HG03066 (cell line): ENCODE results near the gene ARHGAP26.

Source experiments
- ATAC-seq: cut with Tn5 transposase; IDR thresholded peaks from one replicate; pipeline ENCODE4 v1.9.1; 2021; ENCODE audit warnings: low read depth; ENCODE audit not compliant: unreplicated experiment

The ARHGAP26 gene

DNA sequence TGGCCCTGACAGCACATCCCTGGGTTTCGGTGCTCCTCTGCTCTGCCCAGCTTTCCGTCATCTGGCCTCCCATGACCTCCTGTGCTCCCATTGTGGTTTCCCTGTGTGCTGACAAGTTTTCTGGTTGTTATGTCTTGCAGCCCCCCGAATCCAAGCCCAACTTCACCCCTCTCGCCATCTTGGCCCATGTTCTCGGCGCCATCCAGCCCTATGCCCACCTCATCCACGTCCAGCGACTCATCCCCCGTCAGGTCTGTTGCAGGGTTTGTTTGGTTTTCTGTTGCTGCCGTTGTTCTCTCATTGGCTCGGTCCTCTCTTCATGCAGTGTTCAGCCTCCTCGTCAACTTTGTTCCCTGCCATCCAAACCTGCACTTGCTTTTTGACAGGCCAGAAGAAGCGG lies 436.9 kb downstream of the ARHGAP26 start:
- no peak for ATAC-seq

DNA sequence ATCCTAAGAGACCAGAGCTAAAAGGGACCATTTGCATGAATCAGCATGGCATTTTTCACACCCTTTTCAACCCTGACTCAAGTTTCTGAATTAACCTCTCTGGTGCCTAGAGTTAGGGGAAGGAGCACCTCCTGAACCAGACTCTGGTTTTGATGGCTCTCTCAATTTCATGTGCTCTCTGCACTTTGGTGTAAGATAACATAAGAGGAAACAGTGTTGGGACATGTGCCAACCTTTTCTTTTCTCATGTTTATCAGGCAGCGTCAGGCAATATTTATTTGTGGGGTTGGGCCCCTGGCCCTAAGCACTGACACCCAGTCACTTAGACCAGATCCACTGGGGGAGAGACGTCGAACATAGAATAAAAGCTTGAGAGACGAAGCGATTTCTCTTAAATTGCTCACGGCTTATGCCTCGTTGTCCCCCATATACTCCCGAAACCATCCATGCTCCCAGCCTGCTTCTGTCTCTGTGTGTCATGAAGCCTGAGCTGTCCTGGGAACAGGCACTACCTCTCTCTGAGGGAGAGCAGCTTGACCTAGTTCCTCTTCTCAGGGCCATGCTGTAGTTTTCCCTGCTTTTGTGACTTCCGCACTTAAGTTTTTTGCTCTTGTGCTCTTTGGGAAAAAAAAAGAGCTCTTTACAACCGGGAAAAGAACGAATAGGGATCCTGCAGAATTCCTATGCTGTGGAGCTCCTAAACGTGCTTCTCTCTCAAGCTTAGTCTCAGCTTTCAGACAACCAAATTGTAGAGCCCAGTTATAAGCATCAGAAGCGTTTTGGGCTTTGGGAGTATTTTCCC lies 437.6 kb downstream of the ARHGAP26 start:
- no peak for ATAC-seq

DNA sequence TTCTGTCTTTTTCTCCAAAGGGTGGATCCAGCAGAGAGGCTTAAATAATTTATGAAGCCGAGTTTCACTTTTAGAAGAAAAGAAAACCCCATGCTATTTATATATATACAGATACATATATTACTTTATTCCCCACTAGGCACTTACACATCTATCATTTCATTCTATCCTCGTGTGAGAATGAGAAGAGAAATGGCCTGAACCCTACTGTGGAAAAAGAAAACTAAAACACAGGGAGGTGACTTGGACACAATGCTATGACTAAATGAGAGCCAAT lies 438.1 kb downstream of the ARHGAP26 start:
- no peak for ATAC-seq

DNA sequence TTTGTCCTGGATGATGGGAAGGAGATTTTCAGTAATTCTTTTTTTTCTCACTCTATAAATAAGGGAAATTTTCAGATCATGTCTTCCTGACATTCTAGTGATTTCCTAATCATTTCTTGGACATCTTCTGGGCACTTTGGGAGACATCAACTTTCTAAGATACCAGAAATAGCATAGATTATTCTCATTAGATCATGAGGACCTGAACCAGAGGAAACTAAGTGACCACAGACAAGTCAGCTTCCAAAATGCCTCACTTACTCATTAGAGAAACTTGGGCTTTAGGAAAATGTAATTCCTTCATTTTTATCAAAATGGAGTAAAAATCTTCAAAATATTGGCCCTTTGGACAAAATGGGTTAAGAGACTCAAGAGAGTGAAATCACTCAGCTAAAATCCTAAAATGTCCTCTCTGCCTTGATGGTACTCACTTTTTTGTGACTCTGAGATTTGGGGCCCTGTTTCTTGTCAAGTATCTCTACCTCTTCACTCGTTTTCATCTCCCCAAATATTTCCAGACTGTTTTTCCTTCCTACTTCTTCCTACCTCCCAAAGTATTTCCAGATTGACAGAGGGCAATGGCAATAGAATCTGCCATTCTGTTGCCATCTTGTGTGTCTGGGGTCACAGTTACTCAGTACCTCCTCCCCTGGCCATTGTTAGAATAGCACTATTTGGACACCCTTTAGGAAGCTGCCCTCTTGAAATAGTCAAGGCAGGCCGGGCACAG lies 438.8 kb downstream of the ARHGAP26 start:
- no peak for ATAC-seq

DNA sequence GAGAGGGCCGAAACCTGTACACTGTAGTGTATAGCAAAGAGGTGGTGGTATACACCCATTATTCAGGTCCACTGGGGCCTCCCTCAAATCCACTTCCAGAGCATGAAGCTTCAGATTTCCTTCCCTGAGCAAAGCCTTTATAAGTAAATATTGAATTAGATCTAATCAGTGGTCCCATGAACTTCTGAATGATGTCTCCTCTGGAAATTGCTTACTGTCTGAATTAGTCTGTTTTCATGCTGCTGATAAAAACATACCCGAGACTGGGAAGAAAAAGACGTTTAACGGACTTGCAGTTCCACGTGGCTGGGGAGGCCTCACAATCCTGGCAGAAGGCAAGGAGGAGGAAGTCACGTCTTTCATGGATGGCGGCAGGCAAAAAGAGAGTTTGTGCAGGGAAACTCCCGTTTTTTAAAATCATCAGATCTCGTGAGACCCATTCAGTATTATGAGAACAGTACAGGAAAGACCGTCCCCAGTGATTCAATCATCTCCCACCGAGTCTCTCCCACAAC lies 439.8 kb downstream of the ARHGAP26 start:
- ATAC-seq, result no peak

DNA sequence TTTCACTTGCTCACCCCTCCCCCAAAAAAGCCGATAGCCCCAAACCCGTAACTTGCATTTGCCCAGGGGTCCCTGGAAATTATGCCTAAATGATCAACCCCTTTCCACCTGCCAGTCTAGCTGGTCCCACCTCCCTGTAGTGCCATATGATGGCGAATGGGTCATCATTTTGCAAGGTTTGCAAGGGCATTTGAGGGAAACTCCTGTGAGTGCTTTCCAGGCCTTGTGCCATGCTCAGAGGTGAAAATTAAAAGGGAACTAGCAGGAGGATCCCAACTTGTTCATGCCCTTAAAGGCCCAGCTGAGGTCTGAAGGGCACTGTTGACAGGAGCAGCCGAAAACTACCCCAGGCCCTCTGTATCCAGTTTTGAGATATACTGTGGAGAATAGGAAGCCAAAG lies 440.4 kb downstream of the ARHGAP26 start:
- no peak for ATAC-seq

DNA sequence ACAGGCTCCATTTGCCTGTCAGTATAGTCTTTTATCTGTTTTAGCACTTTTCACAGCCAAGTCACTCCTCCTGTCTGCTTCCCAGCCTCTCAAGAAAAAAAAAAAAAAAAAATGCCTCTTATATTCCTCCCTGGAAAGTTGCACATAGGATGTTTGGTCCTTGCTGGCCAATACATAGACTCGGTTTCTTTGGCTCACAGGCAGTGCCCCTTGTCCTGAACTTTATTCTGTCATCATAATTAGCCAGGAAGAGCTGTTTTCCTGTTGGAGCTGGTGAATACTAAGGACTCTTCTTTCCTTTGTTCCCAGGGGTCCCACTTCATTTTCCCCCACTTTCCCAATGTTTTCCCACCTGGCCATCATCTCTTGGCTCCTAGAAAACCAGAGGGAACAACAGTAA lies 442.1 kb downstream of the ARHGAP26 start:
- ATAC-seq, result no peak

DNA sequence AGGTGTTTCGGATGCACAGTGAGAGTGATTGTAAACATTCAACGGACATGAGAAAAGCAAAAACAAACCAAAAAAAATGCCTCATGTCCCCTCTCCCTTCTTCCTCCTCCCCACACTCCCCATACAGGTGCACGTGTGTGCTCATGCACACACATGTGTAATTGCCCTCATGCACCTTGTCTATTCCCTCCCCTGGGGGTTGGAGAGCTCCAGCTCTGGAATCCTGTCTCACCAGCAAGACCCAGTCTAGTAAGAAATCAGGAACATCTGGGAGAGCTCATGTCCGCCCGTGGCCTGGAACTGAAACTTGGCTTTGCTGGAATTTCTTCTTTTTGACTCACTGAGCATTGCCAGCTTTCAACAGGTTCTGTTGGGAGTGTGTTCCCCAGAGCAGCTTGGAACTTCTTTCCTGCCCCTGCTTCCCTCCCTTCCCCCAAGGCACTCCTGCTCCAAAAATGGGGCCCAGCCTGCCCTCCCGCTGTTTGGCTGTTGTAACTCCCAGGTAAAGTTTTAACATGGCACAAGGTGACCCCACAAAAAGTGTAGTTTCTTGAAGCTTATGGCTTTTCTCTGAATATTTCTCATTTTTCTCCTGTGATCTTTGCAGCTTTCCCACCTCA lies 443.2 kb downstream of the ARHGAP26 start:
- no peak for ATAC-seq

DNA sequence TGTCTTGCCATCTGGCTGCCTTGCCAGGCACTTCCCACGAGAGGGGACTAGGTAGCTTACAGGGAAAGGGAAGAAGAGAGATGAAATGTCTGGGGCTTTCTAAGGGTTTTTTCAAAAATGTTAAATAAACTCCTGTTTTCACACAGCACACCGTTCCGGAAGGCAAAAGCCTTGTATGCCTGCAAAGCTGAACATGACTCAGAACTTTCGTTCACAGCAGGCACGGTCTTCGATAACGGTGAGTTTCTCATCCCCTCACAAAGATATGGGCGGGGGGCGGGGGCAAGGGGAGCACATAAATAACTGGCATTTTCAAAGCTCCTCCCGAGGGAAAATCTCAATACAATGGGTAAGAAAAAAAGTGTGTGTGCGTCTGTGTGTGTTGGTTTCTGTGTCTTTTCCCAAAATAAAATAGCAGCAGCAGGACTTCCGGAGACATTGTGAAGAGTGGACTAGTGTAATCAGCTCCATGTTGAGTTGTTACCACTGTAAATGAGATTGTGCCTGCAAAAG lies 443.7 kb downstream of the ARHGAP26 start:
- ATAC-seq, result peak; percentile 73

DNA sequence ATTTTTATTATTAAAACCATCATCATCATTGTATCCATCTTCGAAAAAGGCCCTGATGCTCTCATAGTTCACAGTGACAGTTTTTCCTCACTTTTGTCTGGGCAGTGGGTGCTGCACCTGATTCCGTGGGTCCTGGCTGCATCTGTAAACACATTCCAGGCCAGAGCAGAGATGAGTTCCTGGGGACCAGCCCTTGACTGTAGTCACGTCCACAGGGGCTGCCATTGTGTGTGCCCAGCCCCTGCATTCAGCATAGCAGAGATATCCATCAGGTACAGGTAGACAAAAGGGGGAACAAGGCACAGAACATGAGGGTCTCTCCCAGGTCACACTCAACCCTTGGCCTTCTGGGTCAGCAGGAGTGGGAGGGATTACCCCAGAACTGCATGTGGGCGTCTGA lies 444.3 kb downstream of the ARHGAP26 start:
- ATAC-seq, result no peak

DNA sequence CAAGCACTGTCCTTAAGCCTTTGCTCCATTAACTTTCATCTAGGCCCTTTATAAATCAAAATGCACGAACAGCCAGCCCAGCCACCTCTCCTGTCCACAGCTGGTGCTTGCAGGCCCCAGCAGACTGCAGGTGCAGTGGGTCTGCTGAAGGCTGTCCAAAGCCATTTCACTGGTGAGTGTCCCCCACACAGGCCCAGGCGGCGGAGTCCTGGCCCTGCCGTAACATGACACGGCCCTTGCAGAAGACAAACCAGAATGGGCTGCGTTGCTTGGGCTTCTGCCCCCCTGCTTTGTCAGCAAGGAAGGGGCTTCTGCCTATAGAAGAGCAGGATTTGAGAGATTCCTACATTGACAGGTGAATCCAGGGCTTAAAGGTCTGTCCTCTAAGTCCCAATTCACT lies 444.7 kb downstream of the ARHGAP26 start:
- no peak for ATAC-seq

DNA sequence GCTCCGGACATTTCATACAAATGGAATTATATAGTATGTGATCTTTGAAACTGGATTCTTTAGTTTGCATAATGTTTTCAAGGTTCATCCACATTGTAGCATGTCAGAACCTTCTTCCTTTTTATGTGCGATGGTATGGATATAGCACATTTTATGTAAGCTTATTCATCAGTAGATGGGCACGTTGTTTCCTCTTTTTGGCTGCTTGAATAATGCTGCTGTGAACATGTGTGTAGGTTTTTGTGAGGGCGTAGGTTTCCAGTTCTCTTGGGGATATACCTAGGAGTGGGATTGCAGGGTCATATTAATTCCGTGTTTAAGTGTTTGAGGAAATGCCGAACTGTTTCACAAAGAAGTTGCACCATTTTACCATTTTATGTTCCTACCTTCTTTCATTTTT lies 445.5 kb downstream of the ARHGAP26 start:
- no peak for ATAC-seq

DNA sequence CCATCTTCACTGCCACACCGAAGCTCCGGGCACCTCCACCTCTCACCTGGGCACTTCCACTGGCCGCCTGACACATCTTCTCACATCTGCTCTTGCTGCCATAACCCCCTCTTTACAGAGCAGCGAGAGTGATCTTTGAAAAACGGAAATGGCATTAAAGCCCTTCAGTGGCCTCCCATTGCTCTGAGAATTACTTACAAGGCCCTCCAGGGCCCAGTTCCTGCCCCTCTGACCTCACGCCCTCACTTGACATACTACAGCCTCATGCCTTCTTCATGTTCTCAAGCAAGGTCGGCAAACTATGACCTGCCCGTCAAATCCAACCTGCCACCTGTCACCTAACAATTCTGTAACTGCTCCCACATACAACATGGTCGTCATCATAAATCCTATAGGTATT lies 446.0 kb downstream of the ARHGAP26 start:
- no peak for ATAC-seq

DNA sequence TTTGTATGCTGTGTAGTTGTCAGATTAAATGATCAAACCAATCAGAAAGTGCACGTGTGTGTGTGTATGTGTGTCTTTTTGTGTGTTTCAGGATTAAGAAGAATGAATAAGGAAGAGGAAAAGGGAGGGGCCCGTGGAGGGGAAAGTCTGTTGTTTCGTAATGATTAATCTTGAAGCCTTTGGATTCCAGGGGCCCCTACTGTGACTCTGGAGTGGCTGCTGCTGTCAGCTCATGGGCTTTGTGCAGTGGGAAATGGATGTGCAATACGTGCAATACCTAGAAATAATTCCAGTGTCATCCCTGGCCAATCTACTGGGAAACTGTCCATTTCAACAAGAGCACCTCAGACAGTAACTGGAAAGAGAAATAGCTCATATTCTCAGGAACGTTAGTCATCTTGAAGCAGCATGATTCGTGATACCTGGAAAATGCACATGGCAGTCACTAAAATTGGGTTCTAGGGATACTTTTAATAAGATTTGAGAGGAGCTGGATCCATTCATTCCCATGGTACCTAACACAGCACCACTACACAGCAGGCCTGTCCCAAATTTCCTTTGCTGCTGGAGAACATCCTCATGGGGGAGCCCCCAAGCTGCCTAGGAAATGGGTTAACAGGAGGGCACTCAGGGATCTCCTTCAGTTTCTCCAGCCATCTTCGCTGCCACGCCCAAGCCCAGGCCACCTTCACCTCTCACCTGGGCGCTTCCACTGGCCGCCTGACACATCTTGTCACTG lies 447.1 kb downstream of the ARHGAP26 start:
- ATAC-seq, result no peak

DNA sequence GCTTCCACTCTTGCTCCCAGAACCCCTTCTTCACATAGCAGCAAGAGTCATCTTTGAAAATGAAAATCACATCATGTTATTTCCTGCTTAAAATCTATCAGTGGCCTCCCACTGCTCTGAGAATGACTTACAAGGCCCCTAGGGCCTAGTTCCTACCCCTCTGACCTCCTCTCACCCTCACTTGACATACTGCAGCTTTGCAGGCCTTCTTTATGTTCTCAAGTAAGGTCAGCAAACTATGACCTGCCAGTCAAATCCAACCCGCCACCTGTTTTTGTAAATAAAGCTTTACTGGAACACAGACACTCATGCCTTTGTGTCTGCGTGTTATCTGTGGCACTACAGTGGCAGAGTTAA lies 447.6 kb downstream of the ARHGAP26 start:
- peak; percentile 19 for ATAC-seq

DNA sequence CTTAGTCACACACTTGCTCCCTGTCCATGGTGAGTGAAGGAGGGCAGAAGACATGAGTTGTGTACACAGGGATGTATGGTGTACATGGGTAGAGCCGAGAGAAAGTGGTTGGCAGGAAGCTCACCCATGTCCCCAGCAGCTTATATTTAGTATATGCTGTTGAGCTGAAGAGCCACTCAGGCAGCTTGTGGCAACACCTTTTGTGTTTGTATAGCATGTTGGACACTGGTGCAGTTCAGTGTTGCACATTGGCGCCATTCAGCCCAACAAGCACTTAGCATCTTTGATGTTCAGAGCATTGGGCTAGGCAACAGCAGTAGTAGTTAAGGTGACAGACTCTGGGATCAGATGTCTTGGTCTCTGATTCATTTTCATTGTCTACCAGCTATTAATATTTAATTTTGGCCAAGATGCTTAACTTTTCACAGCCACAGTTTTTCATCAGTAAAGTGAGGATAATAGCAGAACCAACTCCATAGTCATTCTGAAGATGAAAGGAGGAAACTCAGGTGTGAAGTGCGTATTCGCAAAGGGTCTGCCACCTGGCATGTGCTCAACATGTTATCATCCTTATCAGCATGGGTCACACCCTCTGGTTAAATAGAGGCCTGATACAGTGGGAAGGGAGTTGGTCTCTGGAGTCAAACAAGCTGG lies 448.5 kb downstream of the ARHGAP26 start:
- no peak for ATAC-seq

DNA sequence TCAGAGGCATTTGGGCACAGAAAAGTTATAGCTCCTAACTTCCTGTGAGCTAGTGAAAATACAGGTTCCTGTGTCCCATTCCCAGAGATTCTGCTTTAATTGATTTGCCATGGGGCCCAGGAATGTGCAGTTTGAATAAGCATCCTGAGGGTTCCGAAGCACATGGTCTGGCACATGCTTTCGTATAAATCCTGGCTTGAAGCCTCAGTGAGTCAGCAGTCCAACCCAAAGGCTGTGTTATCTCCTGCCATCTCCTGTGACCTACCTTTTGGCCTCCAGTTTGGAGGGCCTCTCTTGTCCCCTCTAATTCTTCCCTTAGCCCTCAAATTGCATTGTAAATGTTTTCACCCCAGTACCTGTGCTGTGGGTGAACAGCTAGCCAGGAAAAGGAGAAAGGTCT lies 449.5 kb downstream of the ARHGAP26 start:
- no peak for ATAC-seq

DNA sequence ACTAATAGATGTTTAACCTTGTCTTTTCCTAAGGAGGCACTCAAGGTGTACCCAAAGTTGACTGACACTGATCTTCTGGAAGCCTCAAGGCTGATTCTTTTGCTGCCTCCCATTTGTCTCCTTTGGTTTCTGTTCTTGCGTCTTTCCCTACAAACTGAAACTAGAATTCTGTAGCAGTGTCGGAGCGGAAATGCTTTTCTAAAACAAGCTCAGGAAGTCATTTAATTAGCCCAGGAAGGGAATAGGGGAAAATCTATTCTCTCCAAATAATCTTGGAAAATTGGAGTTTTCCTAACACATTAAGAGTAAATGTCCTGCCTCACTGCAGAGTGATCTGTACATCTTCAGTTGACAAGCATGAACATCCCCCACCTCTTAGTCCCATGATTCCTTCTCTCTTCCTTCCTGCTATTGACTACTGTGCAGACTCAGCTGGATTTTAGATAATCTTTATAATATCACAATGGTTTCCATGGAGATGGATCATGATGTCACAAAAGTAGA lies 450.6 kb downstream of the ARHGAP26 start:
- no peak for ATAC-seq

DNA sequence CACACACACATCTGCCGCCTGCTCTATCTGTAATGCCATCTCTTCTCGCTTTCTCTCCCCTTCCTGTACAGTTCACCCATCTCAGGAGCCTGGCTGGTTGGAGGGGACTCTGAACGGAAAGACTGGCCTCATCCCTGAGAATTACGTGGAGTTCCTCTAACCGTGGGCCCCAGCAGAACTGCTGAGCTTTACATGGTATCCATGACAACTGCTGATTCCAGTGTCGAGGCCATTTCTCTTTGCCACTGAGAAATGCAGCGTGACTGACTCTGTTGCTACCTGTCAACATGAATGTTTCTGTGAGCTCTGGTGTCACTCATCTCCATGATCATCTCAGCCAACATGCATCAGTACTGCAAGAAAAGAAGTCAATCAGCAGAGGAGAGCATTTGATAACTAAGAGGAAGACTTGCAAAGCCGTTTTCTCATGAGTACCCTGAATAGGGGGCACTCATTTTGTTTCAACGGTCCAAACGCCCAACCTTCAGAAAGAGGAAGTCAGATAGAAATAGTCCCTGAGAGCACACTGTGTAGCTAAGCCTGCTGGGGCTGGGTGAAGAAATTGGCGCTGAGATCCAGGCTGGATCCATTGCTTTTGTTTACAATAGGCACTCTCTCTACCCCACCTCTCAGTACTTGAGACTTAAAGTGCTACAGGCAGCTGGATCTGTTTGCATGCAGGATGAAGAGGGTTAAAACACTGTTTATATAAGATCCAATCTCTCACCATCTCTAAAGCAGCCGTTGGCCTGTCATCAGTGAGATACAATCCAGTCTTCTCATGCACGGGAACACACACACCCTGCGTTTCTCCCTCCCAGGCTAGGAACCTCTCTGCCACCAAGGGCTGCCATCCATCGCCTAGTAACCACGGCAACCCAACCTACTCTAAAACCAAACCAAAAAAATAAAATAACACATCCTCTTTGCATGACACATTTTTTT lies 452.4 kb downstream of the ARHGAP26 start:
- peak; percentile 72 for ATAC-seq
